Stimulated activated naive CD4-positive, alpha-beta T cell treated with Interleukin-2 at 50 U/mL for 16 hours (primary cell): ENCODE measurements around the gene TIMP3.

Source experiments
- DNase-seq: peaks from one replicate; lab custom pipeline; 2025; lab: John Stamatoyannopoulos, UW

The TIMP3 gene

GRCh38 chr22:32786027-32786418 is 15.5 kb upstream of the TIMP3 start:
- DNase-seq, result no peak

- DNase-seq, result no peak
Measured at GRCh38 chr22:32788904-32789624, 12.4 kb upstream of the TIMP3 start.

GRCh38 chr22:32789797-32790620 is 11.5 kb upstream of the TIMP3 start:
- DNase-seq, result no peak

- DNase-seq, result no peak
Measured at GRCh38 chr22:32791056-32791455, 10.4 kb upstream of the TIMP3 start.

- no peak for DNase-seq
Measured at GRCh38 chr22:32791485-32791884, 10.0 kb upstream of the TIMP3 start.

GRCh38 chr22:32793589-32793988 is 7.9 kb upstream of the TIMP3 start:
- no peak for DNase-seq

- DNase-seq, result no peak
Measured at GRCh38 chr22:32794449-32795213, 6.9 kb upstream of the TIMP3 start.

GRCh38 chr22:32795214-32795596 is 6.3 kb upstream of the TIMP3 start:
- DNase-seq, result no peak

- peak; percentile 29 for DNase-seq
Measured at GRCh38 chr22:32796865-32797573, 4.5 kb upstream of the TIMP3 start.

- DNase-seq, result no peak
Measured at GRCh38 chr22:32799496-32799895, 2.0 kb upstream of the TIMP3 start.

GRCh38 chr22:32800158-32800882 is 1.2 kb upstream of the TIMP3 start:
- no peak for DNase-seq

GRCh38 chr22:32800994-32801536 is 440 bp upstream of the TIMP3 start:
- no peak for DNase-seq

- no peak for DNase-seq
Measured at GRCh38 chr22:32802237-32802765, 796 bp downstream of the TIMP3 start.

- no peak for DNase-seq
Measured at GRCh38 chr22:32803020-32803737, 1.7 kb downstream of the TIMP3 start.

- DNase-seq, result no peak
Measured at GRCh38 chr22:32803738-32804435, 2.4 kb downstream of the TIMP3 start.

GRCh38 chr22:32804531-32805360 is 3.2 kb downstream of the TIMP3 start:
- DNase-seq, result no peak

GRCh38 chr22:32805361-32805881 is 3.9 kb downstream of the TIMP3 start:
- no peak for DNase-seq

GRCh38 chr22:32806296-32806695 is 4.8 kb downstream of the TIMP3 start:
- DNase-seq, result no peak
